Central memory CD8-positive, alpha-beta T cell (primary cell): ENCODE data around the gene MAPK10.

ENCODE experiments used
- ATAC-seq: fragments of 150-1000 bp; cut with Tn5 transposase; replicated peaks from 2 replicates; pipeline ENCODE4 v1.10.0; 2022; ENCODE audit warnings: mild to moderate bottlenecking, moderate FRiP score, moderate number of reproducible peaks; ENCODE audit not compliant: poor library complexity, severe bottlenecking; ENCODE audit errors: extremely low read depth
- DNase-seq, 2 donors: peaks; one replicate each; pipeline ENCODE4 v3.0.0; 2021; ENCODE audit warnings: low spot score in 2 of 2
- H3K27ac Mint-ChIP-seq: one replicate; pipeline ENCODE4 v1.8.0; 2022; ENCODE audit warnings: low read depth, mild to moderate bottlenecking, moderate library complexity, mixed read lengths
- H3K27me3 Mint-ChIP-seq: one replicate; pipeline ENCODE4 v1.8.0; 2022; ENCODE audit warnings: mixed read lengths
- H3K36me3 Mint-ChIP-seq: one replicate; pipeline ENCODE4 v1.8.0; 2022; ENCODE audit warnings: mild to moderate bottlenecking, moderate library complexity, mixed read lengths; ENCODE audit not compliant: insufficient read depth
- H3K4me1 Mint-ChIP-seq: one replicate; pipeline ENCODE4 v1.8.0; 2022; ENCODE audit warnings: mixed read lengths
- H3K4me3 Mint-ChIP-seq: one replicate; pipeline ENCODE4 v1.8.0; 2022; ENCODE audit warnings: mild to moderate bottlenecking, moderate library complexity, mixed read lengths
- H3K9me3 Mint-ChIP-seq: one replicate; pipeline ENCODE4 v1.8.0; 2022; ENCODE audit warnings: mixed read lengths

MAPK10 gene

DNA sequence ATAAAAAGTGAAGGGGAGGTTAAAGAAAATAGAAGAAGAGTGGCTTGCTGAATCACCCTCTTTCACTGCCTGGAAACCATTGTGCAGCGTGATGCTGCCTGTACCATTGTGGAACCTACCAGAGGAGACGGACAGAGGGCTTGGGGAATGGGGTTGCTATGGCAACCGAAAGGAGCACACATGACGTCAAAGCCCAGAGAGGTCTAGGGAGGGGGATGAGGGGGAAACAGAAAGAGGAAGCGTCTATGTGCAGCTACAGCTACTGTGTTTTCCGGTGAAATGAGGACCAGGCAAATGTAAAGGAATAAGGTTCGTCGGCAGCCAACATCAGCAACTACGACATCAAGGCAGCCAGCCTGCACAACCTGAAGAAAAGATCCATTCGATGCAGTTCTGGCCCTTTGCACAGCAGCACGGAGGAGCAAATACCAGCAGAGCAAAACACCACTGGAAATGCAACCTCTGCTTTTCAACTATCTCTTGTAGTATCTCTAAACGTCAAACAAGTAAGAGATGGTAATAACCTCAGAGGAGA, at the start of gene MAPK10:
MAPK10 (minus strand) TSS at position 110 of the 535 bp plus-strand sequence.
- Mint-ChIP-seq H3K36me3 (no peaks in the 10 kb centered on the region), H3K4me1 (peaks cover 9% of the 10 kb centered on the region), H3K9me3 (no peaks in the 10 kb centered on the region), H3K27me3 (no peaks in the 10 kb centered on the region), H3K27ac (peak within 1 kb of the TSS; percentile 75), H3K4me3 (peak within 1 kb of the TSS; percentile 56)
- DNase-seq = peak in 1 of 2 donors; percentile 10
- peak; percentile 63 for ATAC-seq

DNA sequence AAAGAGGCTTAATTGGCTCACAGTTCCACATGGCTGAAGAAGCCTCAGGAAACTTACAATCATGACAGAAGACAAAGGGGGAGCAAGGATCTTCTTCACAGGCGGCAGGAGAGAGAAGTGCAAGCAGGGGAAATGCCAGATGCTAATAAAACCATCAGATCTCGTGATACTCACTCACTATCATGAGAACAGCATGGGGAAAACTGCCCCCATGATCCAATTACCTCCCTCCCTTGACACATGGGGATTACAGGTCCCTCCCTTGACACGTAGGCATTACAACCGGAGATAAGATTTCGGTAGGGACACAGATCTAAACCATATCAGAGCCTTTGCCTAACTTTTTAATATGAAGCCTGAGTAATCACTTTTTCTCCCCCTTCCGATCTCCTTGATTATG, 43.7 kb upstream of the MAPK10 start:
- ATAC-seq (no peak), DNase-seq (no peak)
- Mint-ChIP-seq H3K9me3 (no peaks in the 10 kb centered on the region), H3K4me3 (no peak overlapping the region), H3K27me3 (no peaks in the 10 kb centered on the region), H3K4me1 (no peaks in the 10 kb centered on the region), H3K36me3 (peaks cover under 1% of the 10 kb centered on the region), H3K27ac (no peak overlapping the region)

DNA sequence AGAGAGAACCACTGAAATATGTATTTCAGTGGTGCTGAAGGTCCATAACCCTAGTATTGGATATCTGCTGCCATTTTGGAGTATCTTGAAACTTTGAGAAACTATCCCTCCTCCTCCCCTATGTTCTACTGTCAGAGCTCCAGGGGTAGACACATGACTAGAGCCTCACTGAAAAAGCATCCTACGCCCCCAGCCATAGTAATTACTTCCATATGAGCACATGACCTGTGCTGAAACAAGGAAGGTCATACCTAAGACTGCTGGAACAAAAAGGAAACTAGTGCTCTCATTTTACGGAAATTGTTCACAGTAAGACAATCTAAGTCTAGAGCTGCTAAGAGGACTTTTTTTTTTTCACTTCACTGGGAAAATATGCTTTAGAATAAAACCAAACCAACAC, 42.0 kb upstream of the MAPK10 start:
- no peaks in the 10 kb centered on the region for H3K27me3 Mint-ChIP-seq
- H3K4me3 Mint-ChIP-seq = no peak overlapping the region
- no peaks in the 10 kb centered on the region for H3K4me1 Mint-ChIP-seq

DNA sequence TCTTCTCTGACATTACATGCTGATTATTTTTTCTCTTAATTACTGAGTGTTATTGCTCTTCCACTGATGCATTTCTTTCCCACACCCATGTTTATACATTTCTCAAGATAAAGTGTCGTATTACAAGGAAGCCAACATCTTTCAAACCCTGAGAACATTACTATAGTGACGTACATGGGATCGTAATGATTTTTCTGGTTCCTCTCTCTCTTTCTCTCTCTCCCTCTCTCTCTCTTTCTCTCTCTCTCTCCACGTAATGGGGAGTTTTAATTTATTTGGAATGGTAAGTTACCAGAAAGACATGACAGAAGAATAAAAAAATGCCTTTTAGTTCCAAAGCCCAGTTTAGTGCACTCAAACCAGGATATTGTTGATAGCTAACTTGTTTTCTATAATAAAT, 40.4 kb upstream of the MAPK10 start:
- Mint-ChIP-seq H3K27me3 (no peaks in the 10 kb centered on the region), H3K27ac (no peak overlapping the region), H3K36me3 (no peaks in the 10 kb centered on the region), H3K4me3 (no peak overlapping the region), H3K9me3 (no peaks in the 10 kb centered on the region), H3K4me1 (no peaks in the 10 kb centered on the region)
- DNase-seq = no peak
- no peak for ATAC-seq

More for the DNA sequence above, 42.0 kb upstream of the MAPK10 start:
- no peak overlapping the region for H3K27ac Mint-ChIP-seq
- DNase-seq (no peak), ATAC-seq (no peak)
- H3K36me3 Mint-ChIP-seq = no peaks in the 10 kb centered on the region
- H3K9me3 Mint-ChIP-seq = no peaks in the 10 kb centered on the region

DNA sequence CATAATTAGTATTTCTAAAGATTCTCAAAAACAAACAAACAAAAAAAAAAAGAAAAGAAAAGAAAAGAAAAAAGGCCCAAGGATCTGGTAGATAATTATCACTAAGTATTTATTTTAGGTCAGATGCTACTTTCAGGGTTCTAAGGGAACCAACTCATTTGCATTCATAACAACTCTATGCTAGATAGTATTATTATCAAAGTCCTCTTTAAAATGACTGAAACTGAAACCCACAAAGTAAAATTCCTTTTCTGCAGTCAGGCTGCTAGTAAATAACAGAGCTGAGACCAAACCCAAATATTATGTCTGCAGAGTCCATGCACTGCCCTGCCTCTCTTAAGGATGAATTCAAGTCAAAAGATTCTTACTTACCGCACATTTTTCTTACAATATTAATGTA, 38.3 kb upstream of the MAPK10 start:
- H3K4me3 Mint-ChIP-seq = no peak overlapping the region
- H3K36me3 Mint-ChIP-seq = no peaks in the 10 kb centered on the region
- H3K4me1 Mint-ChIP-seq = no peaks in the 10 kb centered on the region
- H3K27me3 Mint-ChIP-seq = no peaks in the 10 kb centered on the region
- H3K27ac Mint-ChIP-seq = no peak overlapping the region
- no peaks in the 10 kb centered on the region for H3K9me3 Mint-ChIP-seq
- DNase-seq (no peak), ATAC-seq (no peak)

DNA sequence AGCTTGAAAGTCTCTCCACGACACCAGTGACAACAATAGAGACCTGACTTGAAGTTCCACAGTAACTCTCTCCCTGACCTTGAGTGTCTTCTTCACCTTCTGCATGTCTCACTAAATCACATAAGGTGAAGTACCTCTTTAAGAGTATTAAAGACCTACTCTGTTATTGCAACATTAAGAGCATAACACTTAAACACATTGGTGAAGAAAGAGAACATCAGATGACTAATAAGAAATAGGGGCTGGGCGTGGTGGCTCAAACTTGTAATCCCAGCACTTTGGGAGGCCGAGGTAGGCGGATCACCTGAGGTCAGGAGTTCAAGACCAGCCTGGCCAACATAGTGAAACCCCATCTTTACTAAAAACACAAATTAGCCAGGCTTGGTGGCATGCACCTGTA, 33.9 kb upstream of the MAPK10 start:
- no peak for ATAC-seq
- no peak for DNase-seq
- H3K36me3 Mint-ChIP-seq = no peaks in the 10 kb centered on the region
- no peaks in the 10 kb centered on the region for H3K4me1 Mint-ChIP-seq
- peaks cover 5% of the 10 kb centered on the region for H3K9me3 Mint-ChIP-seq
- H3K27ac Mint-ChIP-seq = no peak overlapping the region
- no peak overlapping the region for H3K4me3 Mint-ChIP-seq
- no peaks in the 10 kb centered on the region for H3K27me3 Mint-ChIP-seq

DNA sequence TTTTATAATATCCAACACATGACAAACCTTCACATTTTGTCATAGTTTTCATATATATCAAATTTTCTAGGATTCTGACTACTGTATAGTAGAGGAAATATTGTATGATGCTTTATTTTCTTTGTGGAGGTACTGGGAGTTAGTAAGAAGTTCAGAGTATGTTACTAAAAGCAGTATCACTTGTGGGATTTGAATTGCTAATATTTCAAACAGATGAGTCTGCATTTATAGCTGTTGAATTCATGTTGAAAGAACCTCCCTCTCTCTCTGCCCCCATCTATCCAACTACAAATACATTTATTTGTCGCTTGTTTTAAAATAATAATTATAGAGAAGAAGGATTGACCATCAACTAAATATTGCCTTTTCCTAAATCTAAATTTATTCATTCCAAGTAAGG, 29.8 kb upstream of the MAPK10 start:
- DNase-seq (no peak), ATAC-seq (no peak)
- Mint-ChIP-seq H3K4me3 (no peak overlapping the region), H3K4me1 (no peaks in the 10 kb centered on the region), H3K36me3 (no peaks in the 10 kb centered on the region), H3K27ac (no peak overlapping the region), H3K9me3 (peaks cover 9% of the 10 kb centered on the region), H3K27me3 (no peaks in the 10 kb centered on the region)

DNA sequence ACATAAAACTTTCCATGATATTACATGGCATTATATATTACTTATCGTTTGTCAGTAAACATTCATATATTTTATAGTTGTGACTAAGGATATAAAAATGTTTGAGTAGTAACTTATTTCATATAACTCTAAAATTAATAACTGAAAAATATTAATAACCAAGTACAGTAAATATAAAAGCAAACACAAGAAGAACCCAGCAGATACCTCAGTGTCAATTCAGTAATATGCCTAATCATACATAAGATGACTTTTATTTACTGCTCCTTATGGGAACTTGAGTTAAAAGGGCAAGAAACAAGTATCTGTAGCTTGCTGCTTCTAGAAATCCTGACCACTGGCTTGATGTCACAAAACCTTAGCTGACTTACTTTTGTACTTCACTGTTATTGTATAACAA, 28.4 kb upstream of the MAPK10 start:
- Mint-ChIP-seq H3K4me3 (no peak overlapping the region), H3K27me3 (no peaks in the 10 kb centered on the region), H3K9me3 (peaks cover 9% of the 10 kb centered on the region), H3K27ac (no peak overlapping the region), H3K36me3 (no peaks in the 10 kb centered on the region), H3K4me1 (no peaks in the 10 kb centered on the region)
- ATAC-seq (no peak), DNase-seq (no peak)

DNA sequence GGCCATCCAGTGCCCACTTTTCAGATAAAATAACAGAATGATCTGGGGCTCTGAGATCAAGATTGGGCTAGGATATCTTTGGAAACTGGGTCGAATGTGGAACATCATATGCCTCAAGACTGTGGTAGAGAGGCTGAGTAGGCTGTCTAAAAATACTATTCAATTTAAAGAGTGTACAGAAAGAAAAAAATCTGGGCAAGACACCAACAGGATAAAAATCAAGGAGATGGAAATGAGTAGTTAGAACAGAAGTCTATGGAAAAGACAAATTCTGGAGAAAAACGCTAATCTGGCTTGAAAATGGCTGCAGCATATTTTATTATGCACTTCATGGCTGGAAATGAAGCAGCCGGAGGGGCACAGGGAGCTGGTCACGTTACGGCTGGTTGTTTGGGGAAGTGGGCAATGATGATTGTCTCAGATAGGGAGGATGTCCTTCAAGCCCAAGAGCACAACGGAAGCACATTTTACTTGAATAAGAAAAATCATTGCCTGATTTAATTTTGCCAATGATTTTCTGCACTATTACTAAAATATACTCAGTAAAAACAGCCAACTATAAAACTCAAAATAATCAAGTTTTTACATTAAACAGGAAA, 27.1 kb upstream of the MAPK10 start:
- no peak overlapping the region for H3K27ac Mint-ChIP-seq
- peaks cover 4% of the 10 kb centered on the region for H3K9me3 Mint-ChIP-seq
- no peak overlapping the region for H3K4me3 Mint-ChIP-seq
- no peak for ATAC-seq
- H3K4me1 Mint-ChIP-seq = no peaks in the 10 kb centered on the region
- no peaks in the 10 kb centered on the region for H3K27me3 Mint-ChIP-seq
- no peaks in the 10 kb centered on the region for H3K36me3 Mint-ChIP-seq
- DNase-seq = no peak

DNA sequence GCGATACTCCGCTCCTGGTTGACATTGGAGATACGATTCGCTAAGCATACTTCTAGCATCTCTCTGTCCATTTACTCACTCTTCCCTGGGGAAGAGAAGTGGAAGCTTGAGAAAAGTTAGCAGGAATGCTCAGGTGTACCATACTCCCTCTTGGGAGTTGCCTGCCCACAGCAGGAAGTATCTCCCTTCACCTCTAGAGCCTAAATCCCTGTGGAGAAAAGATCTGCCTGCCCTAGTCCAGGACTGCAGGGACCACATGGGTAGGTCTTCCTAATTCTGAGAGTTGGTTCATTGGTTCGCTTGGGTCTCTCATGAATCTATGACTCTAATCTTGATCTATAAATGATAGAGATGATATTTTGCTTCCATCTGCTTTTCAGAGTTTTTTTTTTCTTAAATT, 26.3 kb upstream of the MAPK10 start:
- H3K4me1 Mint-ChIP-seq = no peaks in the 10 kb centered on the region
- H3K9me3 Mint-ChIP-seq = peaks cover 10% of the 10 kb centered on the region
- no peaks in the 10 kb centered on the region for H3K36me3 Mint-ChIP-seq
- H3K27me3 Mint-ChIP-seq = no peaks in the 10 kb centered on the region
- H3K4me3 Mint-ChIP-seq = no peak overlapping the region
- H3K27ac Mint-ChIP-seq = no peak overlapping the region
- ATAC-seq (no peak), DNase-seq (no peak)

DNA sequence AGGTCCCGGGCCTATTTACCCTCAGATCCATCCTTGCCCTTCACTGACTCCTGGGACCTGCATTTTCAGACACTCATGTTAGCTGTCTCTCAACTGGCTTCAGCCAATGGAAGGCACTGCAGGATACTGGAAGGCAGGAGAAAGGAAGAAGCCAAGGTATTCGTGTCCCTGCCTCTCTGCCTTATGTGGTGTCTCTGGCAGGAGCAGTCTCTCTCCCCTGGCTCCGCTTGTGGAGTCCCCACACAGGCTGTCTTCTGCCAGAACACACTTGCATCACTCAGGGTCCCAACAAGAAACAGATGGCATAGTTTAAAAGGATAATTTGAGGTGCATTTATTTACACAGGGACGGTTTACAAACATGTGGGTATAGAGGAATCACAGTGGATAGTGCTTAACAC, 21.6 kb upstream of the MAPK10 start:
- Mint-ChIP-seq H3K36me3 (no peaks in the 10 kb centered on the region), H3K27ac (no peak overlapping the region), H3K4me3 (no peak overlapping the region), H3K4me1 (no peaks in the 10 kb centered on the region), H3K9me3 (peaks cover 24% of the 10 kb centered on the region), H3K27me3 (no peaks in the 10 kb centered on the region)
- no peak for DNase-seq
- no peak for ATAC-seq

DNA sequence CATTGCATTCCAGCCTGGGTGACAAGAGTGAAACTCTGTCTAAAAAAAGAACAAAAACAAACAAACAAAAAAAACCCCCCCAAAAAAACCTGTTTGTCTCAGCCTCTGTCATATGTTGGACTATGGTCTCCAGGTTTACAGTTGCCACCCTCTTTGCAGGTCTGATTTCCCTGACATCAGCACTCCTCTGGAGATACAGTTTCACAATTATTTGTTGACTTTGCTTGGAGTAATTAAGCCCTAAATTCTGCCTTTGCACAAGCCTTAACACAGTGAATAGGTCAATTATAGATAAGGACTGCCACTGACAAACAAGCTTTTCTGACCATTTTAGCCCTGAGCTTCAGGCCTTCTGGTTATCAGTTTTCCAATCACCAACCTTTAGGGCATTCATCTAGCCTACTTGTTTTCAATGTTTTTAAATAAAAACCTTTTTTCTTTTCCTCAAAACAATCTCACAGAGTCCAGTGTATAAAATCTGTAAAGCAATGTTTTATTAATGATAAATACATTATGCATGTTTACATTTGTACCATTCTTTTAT, 20.4 kb upstream of the MAPK10 start:
- DNase-seq = no peak
- no peak overlapping the region for H3K27ac Mint-ChIP-seq
- H3K4me3 Mint-ChIP-seq = no peak overlapping the region
- peaks cover 19% of the 10 kb centered on the region for H3K9me3 Mint-ChIP-seq
- H3K27me3 Mint-ChIP-seq = no peaks in the 10 kb centered on the region
- ATAC-seq = no peak
- H3K4me1 Mint-ChIP-seq = no peaks in the 10 kb centered on the region
- H3K36me3 Mint-ChIP-seq = no peaks in the 10 kb centered on the region

DNA sequence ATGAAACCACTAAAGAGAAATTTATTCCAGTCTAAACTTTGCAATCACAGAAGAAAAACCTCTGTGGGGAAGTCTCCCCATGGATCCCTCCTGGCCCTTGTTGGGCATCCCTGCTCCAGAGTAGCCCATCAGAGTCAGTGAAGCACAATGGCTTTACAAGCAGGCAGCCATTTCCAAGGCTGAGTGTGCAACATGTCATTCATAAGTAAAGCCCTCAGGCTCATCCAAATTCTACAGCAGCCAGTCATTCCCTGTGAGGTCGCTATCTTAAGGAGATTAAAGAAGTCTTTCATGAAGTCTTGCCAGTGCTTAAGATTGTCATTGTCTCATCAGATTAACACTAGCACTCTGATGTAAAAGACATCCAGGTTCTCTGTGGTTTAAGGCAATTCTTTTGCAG, 17.0 kb upstream of the MAPK10 start:
- Mint-ChIP-seq H3K9me3 (peaks cover 28% of the 10 kb centered on the region), H3K27ac (no peak overlapping the region), H3K36me3 (peaks cover 2% of the 10 kb centered on the region), H3K4me1 (no peaks in the 10 kb centered on the region), H3K27me3 (no peaks in the 10 kb centered on the region), H3K4me3 (no peak overlapping the region)
- no peak for ATAC-seq
- DNase-seq = no peak
